Activated CD8-positive, alpha-beta T cell treated with anti-CD3 and anti-CD28 coated beads, Interleukin-2, amount 10 ng/mL, durations not matched to agents 7 days and 5 days (primary cell): ENCODE measurements around the gene RASSF7. TPM values are rescaled to one million over a fixed set of nuclear protein-coding genes. Genes with fewer than 3 reads are reported as not detected.
A peak's percentile ranks its signal among the peaks of the same experiment; 100 is the strongest.

Experiments used
- ATAC-seq: fragments of 150-1000 bp; cut with Tn5 transposase; one replicate; pipeline ENCODE4 v1.10.0; 2021; ENCODE audit warnings: moderate library complexity
- CTCF ChIA-PET: fragments of 350-600 bp; sonication (Branson Sonifier 250); formaldehyde crosslinking; loops from one replicate; lab custom pipeline; 2021; ENCODE audit warnings: antibody characterized with exemption; lab: Charles Lee
- POLR2A ChIA-PET: fragments of 350-600 bp; sonication (Branson Sonifier 250); formaldehyde crosslinking; loops from one replicate; lab custom pipeline; 2021; ENCODE audit warnings: antibody characterized with exemption; lab: Charles Lee
- DNase-seq: peaks from one replicate; pipeline ENCODE4 v3.0.0-alpha.2; 2020
- H3K27ac Mint-ChIP-seq: one replicate; pipeline ENCODE4 v1.8.0; 2021; ENCODE audit warnings: mild to moderate bottlenecking, mixed read lengths
- H3K27me3 Mint-ChIP-seq: one replicate; pipeline ENCODE4 v1.8.0; 2021; ENCODE audit warnings: low read depth, mixed read lengths
- H3K36me3 Mint-ChIP-seq: one replicate; pipeline ENCODE4 v1.8.0; 2021; ENCODE audit warnings: low read depth, mixed read lengths
- H3K4me1 Mint-ChIP-seq: one replicate; pipeline ENCODE4 v1.8.0; 2021; ENCODE audit warnings: low read depth, mixed read lengths
- H3K4me3 Mint-ChIP-seq: one replicate; pipeline ENCODE4 v1.8.0; 2021; ENCODE audit warnings: mild to moderate bottlenecking, mixed read lengths
- H3K9me3 Mint-ChIP-seq: one replicate; pipeline ENCODE4 v1.8.0; 2022; ENCODE audit warnings: mixed read lengths; ENCODE audit not compliant: insufficient read depth
- total RNA-seq, 2 experiments: library from RNA; stranded (reverse); gene quantifications; one replicate each; pipeline ENCODE4 v1.2.3, GENCODE V29; 2021

Gene RASSF7
- total RNA-seq, 2 experiments from 2014 or later: 32.2 to 36.1 TPM

DNA sequence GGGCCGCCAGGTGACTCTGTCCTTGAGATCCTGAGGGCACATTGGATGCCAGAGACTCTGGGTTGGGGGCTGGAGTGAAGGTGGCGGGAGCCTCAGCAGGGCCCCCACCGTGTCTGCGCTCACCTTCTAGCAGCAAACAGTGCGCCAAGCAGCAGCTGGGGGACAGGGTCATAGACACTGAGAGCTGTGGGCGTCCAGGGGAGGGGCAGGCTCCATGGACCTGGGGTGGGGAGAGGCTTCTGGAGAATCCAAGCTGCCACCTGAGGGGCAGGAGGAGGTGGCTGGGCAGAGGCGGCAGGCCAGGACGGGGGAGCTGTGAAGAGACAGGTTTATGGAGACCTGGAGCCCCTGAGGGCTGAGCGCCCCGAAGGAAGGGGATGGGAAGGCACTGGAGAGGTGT is 23.5 kb downstream of the RASSF7 start:
- no peak overlapping the region for H3K27ac Mint-ChIP-seq
- POLR2A ChIA-PET: interaction anchor here (2.9 kb wide), 1 partner anchor 8 kb away, joined by 9 read pairs; the partner anchor contains the start of gene PHRF1

DNA sequence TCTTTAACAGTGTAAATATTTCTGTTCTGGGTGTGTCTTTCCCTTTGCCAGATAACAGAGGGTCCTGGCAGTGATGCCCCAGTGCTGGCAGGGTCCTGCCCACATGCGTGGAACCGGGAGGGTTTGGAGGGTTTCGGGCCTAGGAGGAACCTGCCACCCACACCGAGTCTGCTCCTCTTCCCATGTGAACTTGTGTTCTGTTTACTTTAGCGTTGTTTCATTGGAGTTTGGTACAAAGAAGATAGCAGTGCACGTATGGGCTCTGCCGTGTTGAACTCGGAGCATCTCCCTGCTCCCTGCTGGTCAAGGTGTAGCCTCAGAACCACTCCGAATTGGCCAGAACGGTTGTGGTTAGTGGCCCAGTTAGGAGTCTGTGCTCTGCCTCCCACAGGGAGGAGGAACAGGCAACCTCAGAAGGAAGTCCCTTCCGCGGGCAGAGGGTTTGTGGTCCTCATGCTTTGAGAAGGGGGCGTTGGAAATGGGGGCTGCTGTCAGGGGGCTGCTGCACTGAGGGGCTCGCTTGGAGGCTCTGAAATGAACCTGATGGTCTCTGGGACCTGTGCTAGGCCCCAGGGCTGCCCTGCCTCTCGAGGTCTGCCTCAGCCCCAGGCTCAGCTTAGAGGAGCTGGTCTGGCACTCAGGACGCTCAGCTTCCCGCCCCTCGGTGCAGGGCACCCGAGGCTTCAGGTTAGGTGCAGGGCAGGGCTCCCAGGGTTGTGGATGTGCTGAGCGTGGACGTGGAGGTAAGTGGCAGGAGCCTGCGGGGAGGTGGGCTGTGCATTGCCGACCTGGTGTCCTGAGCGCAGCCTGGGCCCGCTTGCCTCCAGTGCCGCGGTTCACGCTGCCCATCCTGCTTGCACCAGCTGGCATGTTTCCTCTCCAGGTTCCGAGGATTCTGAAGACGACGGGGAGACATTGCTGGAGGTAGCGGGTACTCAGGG is 25.9 kb downstream of the RASSF7 start:
- Mint-ChIP-seq H3K27ac (peak overlapping the region; percentile 82), H3K4me3 (no peak overlapping the region), H3K27me3 (no peaks in the 10 kb centered on the region), H3K4me1 (peaks cover 37% of the 10 kb centered on the region), H3K9me3 (no peaks in the 10 kb centered on the region), H3K36me3 (peaks cover 64% of the 10 kb centered on the region)
- ChIA-PET POLR2A (interaction anchor here (1.2 to 4.5 kb wide), 4 partner anchors 11 to 191 kb away, joined by 3 to 27 read pairs (median 8); partner anchors contain the start of genes GATD1, IRF7 and PHRF1), CTCF (interaction anchor here (1.2 to 2.6 kb wide), 3 partner anchors 19 to 140 kb away, joined by 3 to 22 read pairs (median 4); no protein-coding TSS in a partner anchor)
- ATAC-seq: no peak
- DNase-seq: no peak

More for the DNA sequence above, 23.5 kb downstream of the RASSF7 start:
- Mint-ChIP-seq H3K4me1 (peaks cover 54% of the 10 kb centered on the region), H3K4me3 (no peak overlapping the region), H3K36me3 (peaks cover 53% of the 10 kb centered on the region), H3K27me3 (no peaks in the 10 kb centered on the region), H3K9me3 (no peaks in the 10 kb centered on the region)
- no peak for DNase-seq
- ATAC-seq: no peak
- CTCF ChIA-PET: interaction anchor here (1.0 kb wide), 1 partner anchor 65 kb away, joined by 3 read pairs; no protein-coding TSS in a partner anchor

DNA sequence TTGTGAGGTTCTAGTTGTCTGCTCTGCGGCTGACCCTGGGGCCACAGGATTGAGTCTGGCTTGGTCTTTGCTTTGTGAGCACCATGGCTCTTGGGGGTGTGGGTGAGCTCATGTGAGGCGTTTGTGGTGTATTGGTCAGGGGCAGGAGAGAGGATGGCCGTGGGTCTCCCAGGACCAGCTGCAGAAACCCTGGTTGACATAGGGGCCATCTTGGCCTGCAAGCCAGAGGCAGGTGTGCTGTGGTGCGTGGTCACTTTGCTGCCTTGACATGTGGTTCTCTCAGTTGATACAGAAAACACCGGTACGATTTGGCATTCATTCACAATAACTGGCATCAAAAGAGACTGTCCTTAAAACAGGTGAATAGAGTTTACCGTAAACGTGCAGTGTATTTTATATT is 26.8 kb downstream of the RASSF7 start:
- H3K36me3 Mint-ChIP-seq: peaks cover 67% of the 10 kb centered on the region
- H3K9me3 Mint-ChIP-seq: no peaks in the 10 kb centered on the region
- H3K4me1 Mint-ChIP-seq: peaks cover 34% of the 10 kb centered on the region
- H3K4me3 Mint-ChIP-seq: peak overlapping the region; percentile 77
- H3K27me3 Mint-ChIP-seq: no peaks in the 10 kb centered on the region
- peak overlapping the region; percentile 100 for H3K27ac Mint-ChIP-seq
- peak; percentile 56 for DNase-seq
- ChIA-PET POLR2A (interaction anchor here (0.6 to 4.5 kb wide), 5 partner anchors 10 to 28 kb away, joined by 3 to 30 read pairs (median 6); partner anchors contain the start of genes IRF7 and PHRF1), CTCF (interaction anchor here (0.8 to 2.6 kb wide), 8 partner anchors 9 to 210 kb away, joined by 3 to 22 read pairs (median 4); partner anchors contain the start of gene PHRF1)
- peak; percentile 45 for ATAC-seq

DNA sequence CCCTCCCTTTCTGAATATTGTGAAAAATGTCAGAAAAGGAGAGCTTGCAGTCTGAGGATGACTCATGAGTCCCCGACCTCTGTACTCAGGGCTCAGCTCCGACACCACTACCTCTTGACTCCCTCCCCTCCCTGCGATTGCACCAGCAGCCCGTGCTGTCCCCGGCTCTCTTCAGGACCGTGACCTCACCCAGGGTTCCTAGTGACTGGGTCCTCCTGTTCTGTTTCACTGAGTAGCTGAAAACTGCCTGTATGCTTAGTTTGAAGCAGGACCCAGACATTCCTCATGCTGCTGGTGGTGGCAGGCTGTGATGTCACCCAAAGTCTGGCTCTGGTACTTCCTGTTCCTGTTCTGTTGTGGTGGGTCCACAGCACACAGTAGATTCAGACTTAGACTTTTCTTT is 27.2 kb downstream of the RASSF7 start:
- Mint-ChIP-seq H3K4me1 (peaks cover 34% of the 10 kb centered on the region), H3K27me3 (no peaks in the 10 kb centered on the region), H3K9me3 (no peaks in the 10 kb centered on the region), H3K36me3 (peaks cover 71% of the 10 kb centered on the region), H3K4me3 (peak overlapping the region; percentile 77), H3K27ac (peak overlapping the region; percentile 100)
- DNase-seq (peak; percentile 86), ATAC-seq (peak; percentile 96)
- CTCF ChIA-PET: interaction anchor here (0.8 to 2.6 kb wide), 8 partner anchors 10 to 209 kb away, joined by 3 to 22 read pairs (median 4); partner anchors contain the start of gene PHRF1
- POLR2A ChIA-PET: interaction anchor here (0.6 to 4.5 kb wide), 5 partner anchors 11 to 28 kb away, joined by 3 to 30 read pairs (median 6); partner anchors contain the start of genes IRF7 and PHRF1

DNA sequence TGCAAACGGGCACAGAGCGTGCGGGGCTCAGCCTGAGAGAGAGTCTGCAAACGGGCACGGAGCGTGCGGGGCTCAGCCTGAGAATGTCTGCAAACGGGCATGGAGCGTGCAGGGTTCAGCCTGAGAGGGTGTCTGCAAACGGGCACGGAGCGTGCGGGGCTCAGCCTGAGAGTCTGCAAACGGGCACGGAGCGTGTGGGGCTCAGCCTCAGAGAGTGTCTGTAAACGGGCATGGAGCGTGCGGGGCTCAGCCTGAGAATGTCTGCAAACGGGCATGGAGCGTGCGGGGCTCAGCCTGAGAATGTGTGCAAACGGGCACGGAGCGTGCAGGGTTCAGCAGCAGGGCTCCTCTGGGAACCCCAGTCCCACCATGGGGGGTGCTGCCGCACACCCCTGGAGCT is 29.0 kb downstream of the RASSF7 start:
- POLR2A ChIA-PET: interaction anchor here (0.8 to 4.5 kb wide), 3 partner anchors 21 to 71 kb away, joined by 3 to 27 read pairs (median 3); no protein-coding TSS in a partner anchor
- CTCF ChIA-PET: no interaction called here

DNA sequence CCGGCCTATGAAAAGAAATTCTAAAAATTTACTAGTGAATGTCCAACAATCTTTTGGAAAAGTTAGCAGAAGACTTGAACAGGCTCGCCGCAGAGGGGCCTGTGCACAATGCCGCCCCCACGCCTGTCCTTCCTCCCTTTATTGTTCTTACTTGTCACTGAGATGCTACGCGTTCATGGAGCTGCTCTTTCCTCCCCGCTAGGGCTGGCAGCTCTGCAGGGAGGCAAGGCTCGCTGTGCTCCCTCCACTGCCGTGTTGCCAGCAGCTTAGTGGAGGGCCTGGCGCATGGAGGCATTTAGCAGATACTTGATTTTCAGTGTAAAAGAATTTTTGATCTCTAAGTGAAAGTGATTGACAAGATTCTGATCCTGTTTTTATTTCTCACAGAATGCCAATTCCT is 30.2 kb downstream of the RASSF7 start:
- CTCF ChIA-PET: no interaction called here
- H3K4me1 Mint-ChIP-seq: peaks cover 47% of the 10 kb centered on the region
- POLR2A ChIA-PET: no interaction called here
- H3K4me3 Mint-ChIP-seq: no peak overlapping the region
- no peaks in the 10 kb centered on the region for H3K27me3 Mint-ChIP-seq
- H3K36me3 Mint-ChIP-seq: peaks cover 83% of the 10 kb centered on the region
- no peak overlapping the region for H3K27ac Mint-ChIP-seq
- ATAC-seq (no peak), DNase-seq (no peak)
- H3K9me3 Mint-ChIP-seq: no peaks in the 10 kb centered on the region

More for the DNA sequence above, 29.0 kb downstream of the RASSF7 start:
- Mint-ChIP-seq H3K4me3 (no peak overlapping the region), H3K27ac (peak overlapping the region; percentile 100), H3K9me3 (no peaks in the 10 kb centered on the region), H3K27me3 (no peaks in the 10 kb centered on the region), H3K4me1 (peaks cover 38% of the 10 kb centered on the region), H3K36me3 (peaks cover 77% of the 10 kb centered on the region)
- ATAC-seq: no peak
- no peak for DNase-seq

DNA sequence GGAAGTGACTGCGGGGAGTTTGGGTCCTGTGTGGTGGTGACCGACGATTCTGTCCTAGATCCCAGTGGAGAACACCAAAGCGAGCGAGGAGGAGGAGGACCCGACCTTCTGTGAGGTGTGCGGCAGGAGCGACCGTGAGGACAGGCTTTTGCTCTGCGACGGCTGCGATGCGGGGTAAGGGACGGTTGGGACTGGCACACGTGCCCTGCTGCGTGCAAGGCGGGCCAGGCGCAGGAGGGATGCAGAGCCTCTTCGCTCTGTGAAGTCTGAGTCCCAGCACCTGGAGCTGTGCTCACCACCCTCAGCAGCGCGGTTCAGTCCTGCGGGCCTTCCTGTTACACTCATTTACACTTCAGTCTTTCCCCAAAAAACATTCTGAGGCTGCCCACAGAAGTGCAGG is 31.7 kb downstream of the RASSF7 start:
- Mint-ChIP-seq H3K9me3 (no peaks in the 10 kb centered on the region), H3K27ac (peak overlapping the region; percentile 0), H3K4me1 (peaks cover 45% of the 10 kb centered on the region), H3K36me3 (peaks cover 83% of the 10 kb centered on the region), H3K4me3 (no peak overlapping the region), H3K27me3 (no peaks in the 10 kb centered on the region)
- ATAC-seq (no peak), DNase-seq (no peak)
- POLR2A ChIA-PET: no interaction called here
- CTCF ChIA-PET: no interaction called here

DNA sequence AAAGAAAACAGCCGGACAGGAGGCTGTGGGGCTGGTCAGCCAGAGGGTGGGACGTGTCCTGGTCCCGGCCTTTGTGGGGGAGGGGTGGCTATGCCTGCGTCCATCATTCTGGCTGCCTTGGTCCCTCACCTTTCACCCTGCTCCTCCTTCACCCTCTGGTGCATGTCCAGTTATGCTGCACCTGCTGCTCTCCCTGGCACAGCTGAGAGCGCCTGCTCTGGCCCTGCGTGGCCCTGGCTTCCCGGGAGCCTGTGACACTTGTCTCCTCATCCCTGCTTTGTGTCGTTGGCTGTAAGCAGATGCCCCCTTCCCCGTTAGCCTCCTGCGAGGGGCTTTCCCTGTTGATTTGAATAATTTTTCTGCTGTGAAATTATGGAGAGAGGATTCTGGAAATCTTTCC is 32.1 kb downstream of the RASSF7 start:
- Mint-ChIP-seq H3K4me1 (peaks cover 41% of the 10 kb centered on the region), H3K9me3 (no peaks in the 10 kb centered on the region), H3K36me3 (peaks cover 80% of the 10 kb centered on the region), H3K27ac (no peak overlapping the region), H3K27me3 (no peaks in the 10 kb centered on the region), H3K4me3 (no peak overlapping the region)
- ATAC-seq (no peak), DNase-seq (no peak)
- POLR2A ChIA-PET: no interaction called here
- CTCF ChIA-PET: no interaction called here

DNA sequence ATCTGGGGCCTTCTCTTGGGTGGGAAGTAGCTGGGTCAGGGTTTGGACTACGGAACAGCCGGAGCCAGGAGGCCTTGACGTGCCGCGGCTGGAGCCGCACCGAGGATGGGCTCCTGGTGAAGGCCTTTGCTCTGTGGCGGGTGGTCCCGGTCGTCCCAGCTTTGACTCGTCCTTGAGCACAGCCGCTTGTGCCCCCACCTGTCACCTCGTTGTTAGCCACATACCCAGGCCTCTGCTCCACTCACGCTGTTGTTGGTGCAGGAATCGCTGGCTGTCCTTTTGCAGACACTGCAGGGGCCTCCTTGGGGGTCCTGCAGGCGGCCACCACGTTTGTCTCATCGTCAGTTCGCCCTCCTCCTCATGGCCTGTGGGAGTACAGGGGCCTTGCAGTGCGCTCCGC is 32.6 kb downstream of the RASSF7 start:
- POLR2A ChIA-PET: no interaction called here
- DNase-seq (no peak), ATAC-seq (no peak)
- H3K36me3 Mint-ChIP-seq: peaks cover 78% of the 10 kb centered on the region
- H3K4me1 Mint-ChIP-seq: peaks cover 37% of the 10 kb centered on the region
- H3K4me3 Mint-ChIP-seq: no peak overlapping the region
- H3K27me3 Mint-ChIP-seq: no peaks in the 10 kb centered on the region
- no peak overlapping the region for H3K27ac Mint-ChIP-seq
- CTCF ChIA-PET: no interaction called here
- no peaks in the 10 kb centered on the region for H3K9me3 Mint-ChIP-seq

DNA sequence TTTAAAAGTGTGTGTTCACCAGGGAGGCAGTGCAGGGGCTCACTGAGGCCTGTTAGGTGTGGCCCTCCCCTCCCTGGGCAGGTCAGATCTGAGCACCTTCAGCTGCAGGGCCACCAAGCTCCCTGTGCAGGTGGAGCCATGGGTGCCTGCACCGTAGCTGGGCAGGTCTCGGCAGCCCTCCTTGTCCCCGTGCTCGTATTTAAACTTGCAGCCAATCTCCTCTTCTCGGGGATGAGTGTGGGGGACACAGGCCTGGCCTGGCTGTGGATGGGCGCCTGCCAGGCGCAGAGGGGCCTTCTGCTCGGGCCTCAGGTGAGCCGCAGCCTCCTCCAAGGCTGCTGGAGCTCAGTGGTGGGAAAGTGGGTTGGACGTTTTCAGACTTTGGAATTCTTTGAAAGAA is 34.6 kb downstream of the RASSF7 start:
- ChIA-PET POLR2A (no interaction called here), CTCF (no interaction called here)
- Mint-ChIP-seq H3K4me1 (peaks cover 26% of the 10 kb centered on the region), H3K36me3 (peaks cover 72% of the 10 kb centered on the region), H3K9me3 (no peaks in the 10 kb centered on the region), H3K4me3 (no peak overlapping the region), H3K27ac (peak overlapping the region; percentile 34), H3K27me3 (no peaks in the 10 kb centered on the region)
- no peak for ATAC-seq
- no peak for DNase-seq

DNA sequence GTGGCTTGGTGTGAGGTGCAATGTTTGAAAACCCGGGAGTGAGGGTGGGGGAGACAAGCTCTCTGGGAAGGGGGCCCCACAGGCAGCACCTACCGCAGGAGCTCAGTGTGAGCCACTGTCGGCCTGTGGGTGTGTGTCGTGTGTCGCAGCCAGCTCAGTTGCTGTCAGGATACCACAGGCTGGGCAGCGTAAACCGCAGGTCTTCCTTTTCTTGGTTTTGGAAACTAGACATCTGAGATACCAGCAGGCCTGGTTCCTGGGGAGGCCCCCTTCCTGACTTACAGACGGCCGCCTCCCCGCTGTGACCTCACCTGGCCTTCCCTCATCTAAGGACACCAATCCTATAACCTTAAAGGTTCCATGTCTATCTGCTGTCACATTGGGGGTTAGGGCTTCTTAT is 35.6 kb downstream of the RASSF7 start:
- ChIA-PET CTCF (no interaction called here), POLR2A (interaction anchor here (1.0 kb wide), 1 partner anchor 16 kb away, joined by 3 read pairs; no protein-coding TSS in a partner anchor)
- peaks cover 26% of the 10 kb centered on the region for H3K4me1 Mint-ChIP-seq
- ATAC-seq (peak; percentile 33), DNase-seq (peak; percentile 49)
- H3K36me3 Mint-ChIP-seq: peaks cover 66% of the 10 kb centered on the region
- no peaks in the 10 kb centered on the region for H3K27me3 Mint-ChIP-seq
- H3K9me3 Mint-ChIP-seq: no peaks in the 10 kb centered on the region
- H3K27ac Mint-ChIP-seq: peak overlapping the region; percentile 68
- H3K4me3 Mint-ChIP-seq: peak overlapping the region; percentile 18
